RWPE2 (cell line): ENCODE measurements around the gene ADGRG2.

Experiments
- ATAC-seq: fragments of 200-7000 bp; cut with Tn5 transposase; 3 replicates; pipeline ENCODE4 v1.9.1; 2021; ENCODE audit warnings: low read depth
- DNase-seq: peaks from one replicate; pipeline ENCODE4 v3.0.0-alpha.2; 2020; ENCODE audit warnings: low spot score
- H3K27ac ChIP-seq: fragments of 450-650 bp; 2 replicates; pipeline ENCODE4 v1.5.1; 2017; ENCODE audit warnings: mild to moderate bottlenecking; ENCODE audit not compliant: poor library complexity, severe bottlenecking
- H3K27me3 ChIP-seq: fragments of 250-450 bp; sonication (Bioruptor Pico); 2 replicates; pipeline ENCODE4 v1.5.1; 2021; ENCODE audit warnings: mild to moderate bottlenecking, moderate library complexity; ENCODE audit not compliant: insufficient read depth, poor library complexity, severe bottlenecking
- H3K36me3 ChIP-seq: fragments of 250-450 bp; sonication (Bioruptor Pico); 2 replicates; pipeline ENCODE4 v1.5.1; 2020; ENCODE audit warnings: low read depth, mild to moderate bottlenecking, moderate library complexity
- H3K4me1 ChIP-seq: fragments of 250-450 bp; sonication (Bioruptor Pico); 2 replicates; pipeline ENCODE4 v1.5.1; 2021; ENCODE audit warnings: mild to moderate bottlenecking, moderate library complexity; ENCODE audit not compliant: insufficient read depth, poor library complexity, severe bottlenecking
- H3K4me3 ChIP-seq: fragments of 250-450 bp; sonication (Bioruptor Pico); 2 replicates; pipeline ENCODE4 v1.5.1; 2021; ENCODE audit warnings: mild to moderate bottlenecking, moderate library complexity; ENCODE audit not compliant: severe bottlenecking
- H3K9me3 ChIP-seq: fragments of 250-450 bp; sonication (Bioruptor Pico); 2 replicates; pipeline ENCODE4 v1.5.1; 2021; ENCODE audit warnings: mild to moderate bottlenecking, moderate library complexity; ENCODE audit not compliant: severe bottlenecking
- TF ChIP-seq, protein P1 (sequence below): fragments of 450-650 bp; IDR thresholded peaks from one replicate; pipeline ENCODE4 v1.5.1; 2017; ENCODE audit warnings: mild to moderate bottlenecking, moderate library complexity; ENCODE audit not compliant: poor library complexity, severe bottlenecking

Gene ADGRG2

GRCh38 chrX:18949944-18950301 lies 172.3 kb downstream of the ADGRG2 start:
- ATAC-seq = no peak

DNA sequence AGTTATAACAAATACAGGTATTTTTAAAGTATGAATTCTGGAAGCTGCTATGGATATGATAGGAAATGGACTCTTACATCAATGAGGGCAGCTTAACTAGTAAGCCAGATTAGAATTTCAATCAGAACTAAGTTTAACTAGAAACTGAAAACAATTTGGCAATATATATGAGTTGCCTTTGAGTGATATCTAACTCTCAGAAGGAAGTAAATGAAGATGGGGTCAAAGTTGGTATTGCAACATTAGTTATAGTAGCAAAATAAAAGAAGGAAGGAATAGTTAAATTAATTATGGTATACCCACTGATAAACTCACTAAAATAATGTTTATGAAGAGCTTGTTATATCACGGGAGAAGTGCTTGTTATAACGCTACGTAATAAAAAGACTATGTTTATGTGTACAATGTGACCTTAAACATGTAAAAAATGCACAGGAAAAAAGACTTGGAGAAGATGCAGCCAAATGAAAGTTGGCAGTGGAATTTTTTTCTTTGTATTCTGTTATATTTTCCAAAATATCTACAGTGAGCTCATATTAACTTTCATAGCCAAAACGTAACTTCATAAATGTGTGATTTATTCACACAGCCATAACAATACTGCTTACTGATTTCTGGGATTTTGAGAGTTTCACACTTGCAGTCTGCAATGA lies 172.9 kb downstream of the ADGRG2 start:
- no peak for ATAC-seq
- Histone ChIP-seq H3K27ac (no peak overlapping the region), H3K4me3 (no peak overlapping the region), H3K36me3 (peaks cover 4% of the 10 kb centered on the region; the same call in 1 of the 2 replicates), H3K27me3 (no peaks in the 10 kb centered on the region), H3K9me3 (no peaks in the 10 kb centered on the region), H3K4me1 (peaks cover 4% of the 10 kb centered on the region)
- TF ChIP-seq, protein P1, sequence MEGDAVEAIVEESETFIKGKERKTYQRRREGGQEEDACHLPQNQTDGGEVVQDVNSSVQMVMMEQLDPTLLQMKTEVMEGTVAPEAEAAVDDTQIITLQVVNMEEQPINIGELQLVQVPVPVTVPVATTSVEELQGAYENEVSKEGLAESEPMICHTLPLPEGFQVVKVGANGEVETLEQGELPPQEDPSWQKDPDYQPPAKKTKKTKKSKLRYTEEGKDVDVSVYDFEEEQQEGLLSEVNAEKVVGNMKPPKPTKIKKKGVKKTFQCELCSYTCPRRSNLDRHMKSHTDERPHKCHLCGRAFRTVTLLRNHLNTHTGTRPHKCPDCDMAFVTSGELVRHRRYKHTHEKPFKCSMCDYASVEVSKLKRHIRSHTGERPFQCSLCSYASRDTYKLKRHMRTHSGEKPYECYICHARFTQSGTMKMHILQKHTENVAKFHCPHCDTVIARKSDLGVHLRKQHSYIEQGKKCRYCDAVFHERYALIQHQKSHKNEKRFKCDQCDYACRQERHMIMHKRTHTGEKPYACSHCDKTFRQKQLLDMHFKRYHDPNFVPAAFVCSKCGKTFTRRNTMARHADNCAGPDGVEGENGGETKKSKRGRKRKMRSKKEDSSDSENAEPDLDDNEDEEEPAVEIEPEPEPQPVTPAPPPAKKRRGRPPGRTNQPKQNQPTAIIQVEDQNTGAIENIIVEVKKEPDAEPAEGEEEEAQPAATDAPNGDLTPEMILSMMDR = no peak
- no peak for DNase-seq

More at GRCh38 chrX:18949944-18950301, 172.3 kb downstream of the ADGRG2 start:
- TF ChIP-seq, protein P1 = no peak
- Histone ChIP-seq H3K36me3 (peaks cover 4% of the 10 kb centered on the region; the same call in 1 of the 2 replicates), H3K27ac (no peak overlapping the region), H3K4me3 (no peak overlapping the region), H3K4me1 (peaks cover 4% of the 10 kb centered on the region), H3K27me3 (no peaks in the 10 kb centered on the region), H3K9me3 (no peaks in the 10 kb centered on the region)
- no peak for DNase-seq

DNA sequence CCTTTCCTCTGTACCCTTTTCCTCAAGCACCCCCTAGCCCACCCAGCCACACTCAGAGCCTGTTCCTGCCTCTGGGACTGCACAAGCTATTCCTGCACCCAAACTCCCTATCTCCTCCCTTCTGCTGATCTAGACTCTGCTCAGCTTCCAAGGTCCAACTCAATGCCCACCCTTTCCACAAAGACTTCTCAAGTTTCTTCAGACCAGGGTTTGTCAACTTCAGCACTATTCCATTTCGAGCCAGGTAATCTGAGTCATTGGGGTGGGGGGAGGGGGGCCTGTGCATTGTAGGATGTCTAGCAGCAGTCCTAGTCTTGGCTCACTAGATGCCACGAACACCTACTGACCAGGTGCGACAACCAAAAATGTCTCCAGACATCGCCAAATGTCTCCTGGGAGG lies 175.7 kb downstream of the ADGRG2 start:
- ATAC-seq (no peak), DNase-seq (no peak)
- no peaks in the 10 kb centered on the region for H3K9me3 ChIP-seq
- H3K27ac ChIP-seq = no peak overlapping the region
- peaks cover 11% of the 10 kb centered on the region; the same call in 1 of the 2 replicates for H3K36me3 ChIP-seq
- peaks cover 4% of the 10 kb centered on the region for H3K4me1 ChIP-seq
- TF ChIP-seq, protein P1 = no peak
- no peak overlapping the region for H3K4me3 ChIP-seq
- H3K27me3 ChIP-seq = no peaks in the 10 kb centered on the region

GRCh38 chrX:18946157-18946556 lies 176.1 kb downstream of the ADGRG2 start:
- peaks cover 11% of the 10 kb centered on the region; the same call in 1 of the 2 replicates for H3K36me3 ChIP-seq
- H3K9me3 ChIP-seq = no peaks in the 10 kb centered on the region
- ATAC-seq (peak; percentile 78), DNase-seq (no peak)
- H3K4me3 ChIP-seq = no peak overlapping the region
- H3K27me3 ChIP-seq = no peaks in the 10 kb centered on the region
- H3K4me1 ChIP-seq = peaks cover 4% of the 10 kb centered on the region
- TF ChIP-seq, protein P1 = no peak
- H3K27ac ChIP-seq = no peak overlapping the region

GRCh38 chrX:18945483-18945882 lies 176.8 kb downstream of the ADGRG2 start:
- H3K4me1 ChIP-seq = peaks cover 4% of the 10 kb centered on the region
- TF ChIP-seq, protein P1 = no peak
- no peak for DNase-seq

More at GRCh38 chrX:18945483-18945882, 176.8 kb downstream of the ADGRG2 start:
- Histone ChIP-seq H3K27ac (no peak overlapping the region), H3K4me3 (no peak overlapping the region), H3K9me3 (no peaks in the 10 kb centered on the region), H3K36me3 (peaks cover 11% of the 10 kb centered on the region; the same call in 1 of the 2 replicates), H3K27me3 (no peaks in the 10 kb centered on the region)
- no peak for ATAC-seq
